GM19239 (cell line): ENCODE results near the gene XRCC6.
"Not testable (repeated sequence)": the region's sequence is repeated elsewhere in the genome, so short reads cannot be mapped to it uniquely, and the experiment has no call there.

ENCODE experiments used
- DNase-seq: peaks from one replicate; pipeline ENCODE4 v3.0.0; 2011; ENCODE audit warnings: low spot score; ENCODE audit not compliant: insufficient read length
- FAIRE-seq: peaks from 2 replicates; lab custom pipeline; 2011; peaks lifted over from hg19 to GRCh38; lab: Jason Lieb, UNC

Gene XRCC6

GRCh38 chr22:41642331-41643110, 21.4 kb downstream of the XRCC6 start:
- DNase-seq (no peak), FAIRE-seq (no peak)

GRCh38 chr22:41647771-41648170, 26.7 kb downstream of the XRCC6 start:
- FAIRE-seq (no peak), DNase-seq (no peak)

GRCh38 chr22:41648432-41648831, 27.3 kb downstream of the XRCC6 start:
- DNase-seq (no peak), FAIRE-seq (no peak)

GRCh38 chr22:41650229-41650628, 29.1 kb downstream of the XRCC6 start:
- FAIRE-seq (no peak), DNase-seq (no peak)

GRCh38 chr22:41650821-41651220, 29.7 kb downstream of the XRCC6 start:
- no peak for DNase-seq
- FAIRE-seq = no peak

GRCh38 chr22:41654322-41654721, 33.2 kb downstream of the XRCC6 start:
- no peak for DNase-seq
- FAIRE-seq = no peak

- FAIRE-seq = no peak
- DNase-seq = no peak
Measured at GRCh38 chr22:41656556-41656955, 35.5 kb downstream of the XRCC6 start.

GRCh38 chr22:41657709-41658108, 36.6 kb downstream of the XRCC6 start:
- FAIRE-seq (no peak), DNase-seq (no peak)

GRCh38 chr22:41658869-41659268, 37.8 kb downstream of the XRCC6 start:
- no peak for DNase-seq
- no peak for FAIRE-seq

- no peak for FAIRE-seq
- no peak for DNase-seq
Measured at GRCh38 chr22:41659941-41660340, 38.8 kb downstream of the XRCC6 start.

GRCh38 chr22:41660416-41660815, 39.3 kb downstream of the XRCC6 start:
- FAIRE-seq (no peak), DNase-seq (no peak)

GRCh38 chr22:41661088-41661487, 40.0 kb downstream of the XRCC6 start:
- no peak for DNase-seq
- no peak for FAIRE-seq

- DNase-seq (no peak), FAIRE-seq (no peak)
Measured at GRCh38 chr22:41661713-41662112, 40.6 kb downstream of the XRCC6 start.

GRCh38 chr22:41663594-41663993, 42.5 kb downstream of the XRCC6 start:
- FAIRE-seq, DNase-seq: not testable (repeated sequence)

- no peak for DNase-seq
- FAIRE-seq = no peak
Measured at GRCh38 chr22:41664490-41664889, 43.4 kb downstream of the XRCC6 start.

GRCh38 chr22:41664951-41665350, 43.9 kb downstream of the XRCC6 start:
- FAIRE-seq (no peak), DNase-seq (no peak)

- DNase-seq = no peak
Measured at GRCh38 chr22:41668971-41669911, 48.1 kb downstream of the XRCC6 start.

GRCh38 chr22:41672096-41672495, 51.0 kb downstream of the XRCC6 start:
- not testable (repeated sequence) for DNase-seq, FAIRE-seq

More at GRCh38 chr22:41668971-41669911, 48.1 kb downstream of the XRCC6 start:
- FAIRE-seq = no peak

GRCh38 chr22:41672780-41673509, 51.9 kb downstream of the XRCC6 start:
- no peak for FAIRE-seq

GRCh38 chr22:41674846-41675340, 53.8 kb downstream of the XRCC6 start:
- no peak for DNase-seq

More at GRCh38 chr22:41672780-41673509, 51.9 kb downstream of the XRCC6 start:
- no peak for DNase-seq

More at GRCh38 chr22:41674846-41675340, 53.8 kb downstream of the XRCC6 start:
- FAIRE-seq = no peak
